GM18867 (cell line): ENCODE measurements around the gene TRIM2.

Source experiments
- ATAC-seq: cut with Tn5 transposase; IDR thresholded peaks from one replicate; pipeline ENCODE4 v1.9.1; 2021; ENCODE audit warnings: mild to moderate bottlenecking, moderate library complexity; ENCODE audit not compliant: unreplicated experiment

TRIM2 gene

DNA sequence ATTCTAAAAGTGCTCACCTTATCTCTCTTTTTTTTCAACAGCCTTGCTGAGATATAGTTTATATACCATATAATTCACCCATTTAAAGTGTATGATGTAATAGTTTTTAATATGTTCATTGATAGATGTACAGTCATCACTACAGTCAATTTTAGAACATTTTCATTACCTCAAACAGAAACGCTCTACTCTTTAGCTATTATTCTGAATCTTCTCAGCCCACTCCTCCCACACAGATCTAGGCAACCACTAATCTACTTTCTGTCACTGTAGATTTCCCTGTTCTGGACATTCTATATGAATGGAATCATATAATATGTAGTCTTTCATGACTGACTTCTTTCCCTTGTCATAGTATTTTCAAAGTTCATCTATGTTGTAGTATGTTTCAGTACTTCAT is 162.8 kb downstream of the TRIM2 start:
- no peak for ATAC-seq

DNA sequence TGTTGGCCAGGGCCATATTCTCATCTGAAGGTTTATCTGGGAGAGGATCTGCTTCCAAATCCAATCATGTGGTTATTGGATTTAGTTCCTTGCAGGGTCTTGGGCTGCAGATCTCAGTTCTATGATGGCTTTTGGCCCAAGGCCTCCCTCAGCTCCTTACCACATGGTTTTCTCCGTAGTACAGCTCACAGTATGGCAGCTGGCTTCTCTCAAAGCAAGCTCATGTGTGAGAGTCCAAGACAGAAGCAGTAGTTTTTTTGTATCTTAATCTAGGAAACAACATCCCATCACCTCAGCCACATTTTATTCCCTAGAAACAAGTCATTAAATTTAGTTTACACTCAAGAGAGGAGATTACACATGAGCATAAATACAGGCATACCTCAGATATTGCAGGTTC is 164.8 kb downstream of the TRIM2 start:
- no peak for ATAC-seq

DNA sequence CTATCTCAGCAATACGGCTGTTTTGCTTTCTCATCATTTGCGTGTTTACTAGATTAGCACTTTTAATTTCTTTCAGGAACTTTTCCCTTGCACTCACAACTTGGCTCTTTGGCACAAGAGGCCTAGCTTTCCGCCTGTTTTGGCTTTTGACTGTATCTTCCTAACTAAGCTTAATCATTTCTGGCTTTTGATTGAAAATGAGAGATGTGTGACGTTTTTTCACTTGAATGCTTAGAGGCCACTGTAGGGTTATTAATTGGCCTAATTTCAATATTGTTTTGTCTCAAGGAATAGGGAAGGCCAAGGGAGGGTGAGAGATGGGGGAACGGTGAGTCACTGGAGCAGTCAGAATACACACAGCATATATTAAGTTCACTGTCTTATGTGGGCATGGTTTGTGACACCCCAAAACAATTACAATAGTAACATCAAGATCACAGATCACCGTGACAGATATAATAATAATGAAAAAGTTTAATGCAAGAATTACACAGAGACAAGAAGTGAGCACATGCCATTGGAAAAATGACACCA is 167.5 kb downstream of the TRIM2 start:
- ATAC-seq = no peak

DNA sequence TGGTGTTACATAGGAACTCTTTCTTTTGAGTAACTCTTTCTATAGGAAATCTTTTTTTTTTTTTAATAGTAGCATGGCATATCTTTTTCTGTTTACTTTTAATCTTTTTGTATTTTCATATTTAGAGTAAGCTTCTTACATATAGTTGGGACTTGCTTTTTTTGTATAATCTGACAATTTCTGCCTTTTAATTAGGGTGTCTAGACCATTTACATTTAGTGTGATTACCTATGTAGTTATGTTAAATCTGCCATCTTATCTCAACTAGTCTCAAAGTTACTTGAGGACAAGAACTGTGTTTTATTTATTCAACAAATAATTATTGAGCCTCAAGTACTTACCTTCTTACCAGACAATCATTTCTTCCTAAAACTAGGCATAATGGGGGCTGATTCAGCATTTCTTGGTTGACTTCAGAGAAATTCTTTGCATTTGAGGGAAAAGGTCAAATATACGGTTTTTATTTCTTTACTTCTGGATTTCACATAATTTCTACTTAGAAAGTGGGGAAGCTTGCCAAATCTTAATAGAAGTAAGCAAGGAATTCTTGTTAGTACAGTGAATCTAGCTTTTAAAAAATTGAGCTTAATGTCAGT is 168.8 kb downstream of the TRIM2 start:
- ATAC-seq = no peak

DNA sequence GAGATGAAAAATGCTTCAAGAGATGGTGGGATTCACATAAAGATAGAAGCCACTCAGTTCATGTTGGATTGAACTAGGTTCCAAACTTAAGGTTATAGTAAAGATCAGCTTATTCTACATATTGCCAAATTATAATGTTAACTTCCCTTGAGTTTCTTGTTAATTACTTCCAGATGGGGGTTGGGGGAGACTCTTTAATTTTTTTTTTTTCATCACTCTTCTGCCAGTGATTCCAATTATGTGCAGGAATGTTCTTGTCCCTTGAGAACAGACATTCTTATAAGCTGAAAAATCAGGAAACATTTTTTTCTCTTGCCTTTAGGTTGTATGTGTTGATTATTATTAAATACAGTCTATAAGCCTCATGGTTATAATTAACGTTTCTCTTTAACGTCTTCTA is 170.2 kb downstream of the TRIM2 start:
- ATAC-seq = no peak

DNA sequence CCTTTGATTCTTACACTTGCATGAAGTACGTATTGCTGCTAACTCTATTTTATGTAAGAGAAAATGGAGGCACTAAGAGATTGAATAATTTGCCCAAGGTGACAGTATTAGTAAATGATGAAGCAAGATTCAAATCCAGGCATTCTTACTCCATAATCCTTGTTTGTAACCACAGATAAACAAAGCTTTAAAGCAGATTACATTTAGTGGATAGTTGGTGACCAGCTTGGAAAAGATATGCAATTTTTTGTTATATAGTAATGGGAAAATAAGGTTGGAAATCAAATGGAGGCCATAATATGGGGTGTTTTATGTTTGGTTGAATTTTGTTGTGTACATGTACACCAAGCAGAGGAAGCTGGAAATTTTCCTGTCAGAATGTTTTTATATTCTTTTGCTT is 171.1 kb downstream of the TRIM2 start:
- no peak for ATAC-seq

DNA sequence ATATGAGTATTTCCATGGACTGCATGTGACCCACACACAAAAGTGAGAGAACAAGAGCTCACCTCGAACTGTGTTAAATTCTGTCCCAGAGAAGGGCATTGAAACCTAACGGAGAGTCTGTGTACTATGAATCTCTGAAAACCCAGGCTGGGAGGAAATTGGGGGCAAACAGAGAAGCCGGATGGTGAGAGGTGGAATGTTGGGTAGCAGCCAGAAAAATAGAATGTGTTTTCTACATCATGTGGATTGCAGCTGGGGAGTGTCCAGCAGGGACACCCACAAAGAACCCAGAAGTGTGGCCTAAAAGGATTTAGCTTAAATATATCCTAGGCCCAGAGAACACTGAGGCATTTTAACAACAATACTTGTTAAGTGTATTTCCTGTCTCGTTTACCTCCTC is 178.9 kb downstream of the TRIM2 start:
- no peak for ATAC-seq

DNA sequence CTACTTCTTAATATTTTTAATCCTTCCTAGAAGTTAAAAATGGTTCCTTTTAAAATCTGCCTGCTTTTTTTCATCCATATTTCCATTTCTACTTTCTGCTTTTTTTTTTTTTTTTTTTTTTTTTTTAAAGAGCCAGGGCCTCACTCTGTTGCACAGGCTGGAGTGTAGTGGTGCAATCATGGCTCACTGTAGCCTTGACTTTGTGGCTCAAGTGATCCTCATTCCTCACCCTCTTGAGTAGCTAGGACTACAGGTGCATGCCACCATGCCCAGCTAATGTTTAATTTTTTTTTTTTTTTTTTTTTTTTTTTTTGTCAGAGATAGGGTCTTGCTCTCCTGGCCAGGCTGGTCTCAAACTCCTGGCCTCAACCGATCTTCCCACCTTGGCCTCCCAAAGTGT is 179.9 kb downstream of the TRIM2 start:
- no peak for ATAC-seq

DNA sequence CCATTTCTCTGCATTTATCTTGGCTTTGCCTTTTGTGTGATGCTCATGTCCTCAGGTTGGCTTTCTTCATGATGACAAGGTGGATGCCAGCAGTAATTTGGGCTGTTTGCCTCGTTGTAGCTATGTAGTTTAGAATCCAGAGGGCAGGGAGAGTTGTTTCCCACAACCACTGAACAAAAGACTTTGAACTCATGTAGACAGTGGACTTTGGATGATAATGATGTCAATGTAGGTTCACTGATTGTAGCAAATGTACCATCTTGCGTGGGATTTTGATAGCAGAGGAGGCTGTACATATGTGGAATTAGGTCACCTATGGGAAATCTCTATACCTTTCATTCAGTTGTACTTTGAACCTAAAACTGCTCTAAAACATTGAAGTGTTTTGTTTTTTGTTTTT is 181.5 kb downstream of the TRIM2 start:
- no peak for ATAC-seq

DNA sequence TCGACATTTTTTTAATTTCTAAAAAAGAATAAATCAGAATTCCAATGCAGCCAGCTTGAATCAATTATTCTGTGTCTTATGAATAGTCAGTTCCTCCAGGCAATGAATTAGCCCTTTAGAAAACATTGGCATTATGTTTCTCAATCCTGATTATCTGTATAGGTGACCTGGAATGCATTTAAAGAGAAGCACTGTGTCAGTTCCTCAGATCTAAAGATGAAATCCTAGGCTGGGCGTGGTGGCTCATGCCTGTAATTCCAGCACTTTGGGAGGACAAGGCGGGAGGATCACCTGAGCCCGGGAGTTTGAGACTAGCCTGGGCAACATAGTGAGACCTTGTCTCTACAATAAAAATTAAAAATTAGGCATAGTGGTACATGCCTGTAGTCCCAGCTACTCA is 183.7 kb downstream of the TRIM2 start:
- no peak for ATAC-seq
